SHP77 treated with DMSO at 0.1 percent for 48 hours (cell line): Measurements from ENCODE around the gene MARCHF6.
A peak's percentile ranks its signal among the peaks of the same experiment; 100 is the strongest.
"Not testable (repeated sequence)": the region's sequence is repeated elsewhere in the genome, so short reads cannot be mapped to it uniquely, and the experiment has no call there.

Source experiments
- DNase-seq: peaks from one replicate; lab custom pipeline; 2025; lab: John Stamatoyannopoulos, UW

Gene MARCHF6

GRCh38 chr5:10353241-10354047 lies at the start of gene MARCHF6:
Gene MARCHF6 (plus strand): TSS chr5:10353695. CDS start chr5:10353899, 204 bp downstream.
- peak; percentile 87 for DNase-seq

DNA sequence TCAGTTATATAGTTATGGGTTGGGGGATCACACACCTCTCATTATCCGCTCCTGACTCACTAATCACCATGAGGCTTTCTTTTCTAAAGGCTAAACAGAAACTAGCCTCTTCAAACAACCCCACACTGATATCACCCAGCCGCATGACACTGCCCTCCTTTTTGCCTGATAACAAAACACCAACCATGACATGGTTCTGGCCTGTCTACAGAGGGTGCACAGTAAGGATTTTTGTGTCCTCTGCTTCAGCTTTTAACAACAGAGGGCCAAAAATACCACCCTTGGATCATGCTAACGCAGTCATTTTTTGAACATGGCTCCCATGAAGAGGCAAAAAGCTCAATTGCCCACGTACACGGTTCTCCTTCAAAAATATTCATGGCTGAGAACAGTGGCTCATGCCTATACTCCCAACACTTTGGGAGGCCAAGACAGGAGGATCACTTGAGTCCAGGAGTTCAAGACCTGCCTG lies 49.8 kb upstream of the MARCHF6 start:
- DNase-seq: no peak

DNA sequence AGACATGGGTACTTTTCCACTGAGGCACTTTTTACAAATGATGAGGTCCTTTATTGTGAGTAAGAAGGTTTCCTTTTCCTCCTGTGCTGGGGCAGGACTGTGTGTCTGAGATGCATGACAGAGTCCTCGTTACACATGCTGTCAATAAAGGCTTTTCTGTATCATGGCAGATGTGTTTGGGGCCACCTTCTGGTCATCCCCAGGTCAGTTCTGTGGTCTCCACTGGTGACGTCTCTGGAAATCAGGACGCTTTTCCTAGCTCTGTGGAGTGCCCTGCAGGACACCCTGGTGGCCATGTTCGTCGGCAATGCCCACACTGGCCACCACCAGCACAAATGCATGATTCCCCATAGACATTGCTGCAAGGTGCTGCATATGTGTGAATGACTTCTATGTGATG lies 48.6 kb upstream of the MARCHF6 start:
- no peak for DNase-seq

DNA sequence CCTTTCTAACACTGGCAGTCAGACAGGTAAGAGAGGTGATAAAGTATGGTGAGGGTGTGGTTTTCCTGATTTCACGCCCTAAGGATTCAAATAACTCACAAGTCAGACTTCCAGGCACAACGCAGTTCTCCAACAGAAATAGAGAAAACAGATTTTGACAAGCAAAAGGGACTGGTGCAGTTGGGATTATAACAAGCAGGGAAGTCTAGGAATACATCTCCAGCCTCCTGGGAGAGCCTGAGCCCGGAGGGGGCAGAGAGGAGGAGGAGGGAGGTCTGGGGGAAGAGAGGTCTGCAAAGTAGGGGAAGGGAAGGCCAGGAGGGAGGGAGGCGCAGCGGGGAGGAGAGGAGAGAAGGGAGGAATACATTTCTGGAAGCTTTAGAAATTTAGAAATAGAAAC lies 47.4 kb upstream of the MARCHF6 start:
- DNase-seq: no peak

GRCh38 chr5:10306806-10307205 lies 46.7 kb upstream of the MARCHF6 start:
- no peak for DNase-seq

GRCh38 chr5:10307206-10308148 lies 46.0 kb upstream of the MARCHF6 start, which contains the start of gene CMBL:
Gene CMBL (minus strand): TSS chr5:10307902. CDS start chr5:10290762, 17,140 bp downstream.
- DNase-seq: no peak

GRCh38 chr5:10308844-10309243 lies 44.7 kb upstream of the MARCHF6 start:
- DNase-seq: no peak

DNA sequence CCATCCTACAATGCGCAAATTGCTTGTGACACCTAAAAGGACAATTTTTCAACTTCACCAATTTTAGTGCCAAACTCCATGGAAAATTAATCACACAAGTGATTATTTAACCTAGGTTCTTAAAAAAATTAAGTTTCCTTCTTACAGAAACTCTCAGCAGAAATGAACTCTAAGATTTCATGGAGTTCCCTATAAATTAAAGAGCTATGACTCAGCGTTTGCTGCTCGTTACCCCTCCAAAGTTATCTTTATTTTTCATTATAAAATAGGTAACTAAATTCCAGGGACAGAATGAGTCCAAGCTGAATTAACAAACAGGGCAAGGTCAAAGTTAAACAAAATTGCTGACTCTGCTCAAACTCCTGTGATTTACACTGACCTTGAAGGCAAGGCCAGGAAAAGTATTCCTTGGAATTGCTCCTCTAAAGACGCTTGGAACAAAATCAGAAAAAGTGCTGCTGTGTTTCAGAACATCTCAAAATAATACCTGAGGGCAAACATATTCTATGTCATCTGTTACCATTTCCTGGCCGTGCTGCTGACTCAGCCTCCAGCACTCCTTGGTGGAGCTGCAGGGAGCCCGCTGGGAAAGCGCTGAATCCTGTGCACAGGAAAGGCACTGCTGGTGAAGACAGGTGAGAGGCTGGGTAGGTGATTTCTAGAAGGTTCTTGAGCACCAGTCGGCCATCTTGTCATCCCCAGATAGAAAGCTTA lies 43.3 kb upstream of the MARCHF6 start:
- DNase-seq: no peak

- DNase-seq: not testable (repeated sequence)
These were observed 42.5 kb upstream of the MARCHF6 start for GRCh38 chr5:10310835-10311570.

- DNase-seq: no peak
These were observed 41.7 kb upstream of the MARCHF6 start for GRCh38 chr5:10311595-10312425.

DNA sequence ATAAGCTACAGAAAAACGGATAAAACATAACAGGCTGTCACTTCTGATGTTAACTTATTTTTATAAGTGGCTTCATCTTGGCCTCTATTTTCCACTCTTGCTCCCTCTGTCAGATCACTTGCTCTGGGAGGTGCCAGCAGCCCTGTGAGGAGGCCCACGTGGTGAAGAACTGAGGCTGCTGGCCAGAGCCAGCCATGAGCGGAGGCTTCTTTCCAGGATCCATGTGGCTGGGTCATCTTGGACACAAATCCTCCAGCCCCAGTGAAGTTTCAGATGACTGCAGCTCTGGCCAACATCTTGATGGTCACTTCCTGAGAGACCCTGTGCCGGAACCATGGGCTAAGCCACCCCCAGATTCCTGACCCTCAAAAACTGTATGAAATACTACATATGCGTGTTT lies 38.3 kb upstream of the MARCHF6 start:
- no peak for DNase-seq

DNA sequence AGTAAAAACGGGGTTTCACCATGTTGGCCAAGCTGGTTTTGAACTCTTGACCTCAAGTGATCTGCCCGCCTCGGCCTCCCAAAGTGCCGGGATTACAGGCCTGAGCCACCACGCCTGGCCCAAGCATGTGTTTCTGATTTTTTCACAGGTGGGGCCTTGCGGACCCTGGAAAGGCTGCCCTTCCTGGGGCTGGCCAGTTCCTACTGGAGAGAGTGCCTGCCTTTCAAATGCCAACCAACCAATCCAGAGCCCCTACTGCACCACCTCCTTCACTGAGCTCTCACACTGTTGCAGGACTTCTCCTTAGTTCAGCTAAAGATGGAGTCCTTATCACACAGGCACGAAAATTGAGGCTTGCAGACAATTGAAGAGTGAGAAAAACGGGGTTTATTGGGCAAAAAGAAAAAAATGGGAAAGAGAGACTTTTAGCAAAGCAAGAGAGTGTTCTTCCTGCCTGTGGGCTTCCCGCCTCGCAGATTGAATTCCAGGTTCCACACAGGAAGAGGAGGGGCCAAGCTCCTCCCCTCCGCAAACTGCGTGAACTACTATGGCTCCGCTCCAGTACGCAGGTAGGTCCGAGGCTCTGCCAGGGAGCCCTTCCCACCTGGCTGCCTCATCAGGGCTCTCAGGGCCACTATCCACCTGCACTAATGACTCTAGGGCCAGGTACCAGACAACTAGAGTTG lies 37.5 kb upstream of the MARCHF6 start:
- no peak for DNase-seq

GRCh38 chr5:10317825-10318682 lies 35.4 kb upstream of the MARCHF6 start:
- no peak for DNase-seq

DNA sequence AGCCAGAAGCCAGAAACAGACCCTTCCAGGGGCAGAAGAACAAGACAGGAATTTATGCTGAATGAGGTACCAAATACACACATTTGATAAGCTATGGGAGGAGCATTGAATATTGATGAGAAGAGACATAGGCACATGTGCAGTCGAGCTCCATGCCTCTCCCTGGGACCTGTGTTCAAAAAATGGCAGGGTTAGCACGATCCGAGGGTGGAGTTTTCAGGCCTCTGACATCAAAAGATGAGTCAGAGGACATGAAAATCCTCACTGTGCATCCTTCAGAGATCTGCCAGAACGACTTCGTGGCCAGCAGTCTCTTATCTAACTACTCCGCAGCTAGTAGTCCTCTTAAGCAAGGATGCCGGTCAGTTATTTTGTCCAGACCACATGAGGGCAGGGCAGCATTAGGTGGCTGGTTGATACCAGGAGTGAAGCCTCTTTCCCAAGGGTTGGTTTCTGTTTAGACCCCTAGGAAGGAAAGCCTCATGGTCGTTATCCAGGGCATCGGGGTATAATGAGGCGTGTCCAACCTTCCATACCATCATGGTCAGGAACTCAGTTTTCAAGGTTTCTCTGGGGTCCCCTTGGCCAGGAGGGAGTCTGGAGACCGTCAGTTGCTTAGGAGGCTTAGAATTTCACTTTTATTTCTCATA lies 34.2 kb upstream of the MARCHF6 start:
- DNase-seq: no peak

- DNase-seq: no peak
These were observed 32.7 kb upstream of the MARCHF6 start for GRCh38 chr5:10320793-10321192.

DNA sequence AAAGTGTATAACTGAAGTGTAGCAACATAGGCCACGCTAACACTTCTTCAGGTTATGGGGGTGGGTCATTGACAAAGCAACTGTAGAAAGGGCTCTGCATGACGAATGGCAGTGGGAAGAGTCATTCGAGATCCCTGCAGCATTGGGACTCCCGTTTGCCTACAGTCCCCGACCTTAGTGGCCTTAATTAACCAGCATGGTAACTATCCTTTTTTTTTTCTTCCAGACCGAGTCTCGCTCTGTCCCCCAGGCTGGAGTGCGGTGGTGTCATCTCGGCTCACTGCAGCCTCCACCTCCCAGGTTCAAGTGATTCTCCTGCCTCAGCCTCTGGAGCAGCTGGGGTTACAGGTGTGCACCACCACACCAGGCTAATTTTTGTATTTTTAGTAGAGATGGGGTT lies 31.6 kb upstream of the MARCHF6 start:
- no peak for DNase-seq

DNA sequence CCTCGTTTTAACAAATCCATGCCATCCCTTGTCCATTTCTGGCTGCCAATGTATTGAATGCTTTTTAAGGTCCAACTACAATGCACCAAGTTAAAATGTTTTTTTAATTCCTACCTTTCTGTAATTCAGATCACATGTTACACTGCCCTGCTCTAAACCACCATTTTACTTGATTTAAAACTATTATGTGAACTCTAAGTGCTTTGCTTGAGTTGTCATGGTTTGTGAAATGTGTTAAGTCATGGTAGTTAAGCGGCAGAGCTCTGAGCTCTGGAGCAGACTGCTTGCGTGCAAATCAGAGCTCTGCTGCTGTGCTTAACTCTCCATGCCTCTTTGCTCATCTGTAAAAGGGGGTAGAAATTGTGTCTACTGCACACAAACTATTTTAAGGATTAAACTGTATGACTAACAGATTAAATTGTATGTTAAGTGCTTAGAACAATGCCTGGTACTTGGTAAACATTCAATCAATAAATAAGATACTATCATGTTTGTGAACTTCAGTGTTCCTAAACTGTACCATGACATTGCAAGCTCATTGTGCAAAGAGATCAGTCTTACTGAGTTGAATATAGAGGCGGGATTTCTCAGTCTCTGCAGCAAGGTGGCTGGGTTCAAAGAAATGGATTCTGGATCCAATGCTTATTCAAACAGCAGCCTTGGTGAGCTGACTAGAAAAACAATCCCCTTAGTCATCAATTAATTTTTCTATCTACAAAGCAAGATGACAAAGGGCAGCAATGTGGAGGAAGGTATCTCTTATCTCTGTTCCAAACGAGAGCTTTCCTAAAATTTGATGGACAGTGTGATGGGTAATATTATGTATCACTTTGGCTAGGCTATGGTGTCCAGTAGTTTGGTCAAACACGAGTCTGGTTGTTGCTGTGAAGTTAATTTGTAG lies 29.7 kb upstream of the MARCHF6 start:
- peak; percentile 52 for DNase-seq
